Measurements from ENCODE around the gene SH3RF1.
"Not testable (repeated sequence)": the region's sequence is repeated elsewhere in the genome, so short reads cannot be mapped to it uniquely, and the experiment has no call there.

The SH3RF1 gene

GRCh38 chr4:169197206-169197605 lies 73.5 kb downstream of the SH3RF1 start:
- DNase-seq: not testable (repeated sequence)

GRCh38 chr4:169195032-169195431 lies 75.7 kb downstream of the SH3RF1 start:
- DNase-seq: no peak

- not testable (repeated sequence) for DNase-seq
Measured at GRCh38 chr4:169189968-169190367, 80.8 kb downstream of the SH3RF1 start.

- DNase-seq: no peak
Measured at GRCh38 chr4:169189372-169189771, 81.4 kb downstream of the SH3RF1 start.

- no peak for DNase-seq
Measured at GRCh38 chr4:169188204-169188603, 82.6 kb downstream of the SH3RF1 start.

GRCh38 chr4:169185133-169185956 lies 85.4 kb downstream of the SH3RF1 start:
- no peak for DNase-seq

- no peak for DNase-seq
Measured at GRCh38 chr4:169184686-169185085, 86.1 kb downstream of the SH3RF1 start.

GRCh38 chr4:169184236-169184635 lies 86.5 kb downstream of the SH3RF1 start:
- no peak for DNase-seq

- DNase-seq: no peak
Measured at GRCh38 chr4:169183581-169183980, 87.2 kb downstream of the SH3RF1 start.

- DNase-seq: no peak
Measured at GRCh38 chr4:169179609-169180521, 90.9 kb downstream of the SH3RF1 start.

GRCh38 chr4:169178092-169178491 lies 92.7 kb downstream of the SH3RF1 start:
- not testable (repeated sequence) for DNase-seq

GRCh38 chr4:169175476-169175875 lies 95.3 kb downstream of the SH3RF1 start:
- no peak for DNase-seq

- DNase-seq: no peak
Measured at GRCh38 chr4:169175035-169175434, 95.7 kb downstream of the SH3RF1 start.

GRCh38 chr4:169174247-169174646 lies 96.5 kb downstream of the SH3RF1 start:
- DNase-seq: no peak

GRCh38 chr4:169167957-169168858 lies 102.5 kb downstream of the SH3RF1 start:
- no peak for DNase-seq

- no peak for DNase-seq
Measured at GRCh38 chr4:169164669-169165415, 105.9 kb downstream of the SH3RF1 start.

GRCh38 chr4:169163947-169164668 lies 106.6 kb downstream of the SH3RF1 start:
- DNase-seq: no peak

GRCh38 chr4:169163495-169163894 lies 107.3 kb downstream of the SH3RF1 start:
- DNase-seq: no peak

- DNase-seq: no peak
Measured at GRCh38 chr4:169160825-169161224, 109.9 kb downstream of the SH3RF1 start.

GRCh38 chr4:169159624-169160171 lies 111.1 kb downstream of the SH3RF1 start:
- DNase-seq: no peak

GRCh38 chr4:169158861-169159260 lies 111.9 kb downstream of the SH3RF1 start:
- DNase-seq: no peak

Data from NK-92 treated with Interleukin-12 subunit alpha and Interleukin-12 subunit beta, amount 100 ng/mL, for 24 hours (cell line).